HG03025 (cell line): ENCODE measurements around the gene SFMBT2.

Source experiments
- ATAC-seq: cut with Tn5 transposase; IDR thresholded peaks from one replicate; pipeline ENCODE4 v1.9.1; 2021; ENCODE audit warnings: mild to moderate bottlenecking, moderate library complexity; ENCODE audit not compliant: unreplicated experiment, low FRiP score

SFMBT2 gene

GRCh38 chr10:7117806-7118674 lies 292.8 kb downstream of the SFMBT2 start:
- no peak for ATAC-seq

- no peak for ATAC-seq
These were observed 293.5 kb downstream of the SFMBT2 start for GRCh38 chr10:7117177-7117799.

DNA sequence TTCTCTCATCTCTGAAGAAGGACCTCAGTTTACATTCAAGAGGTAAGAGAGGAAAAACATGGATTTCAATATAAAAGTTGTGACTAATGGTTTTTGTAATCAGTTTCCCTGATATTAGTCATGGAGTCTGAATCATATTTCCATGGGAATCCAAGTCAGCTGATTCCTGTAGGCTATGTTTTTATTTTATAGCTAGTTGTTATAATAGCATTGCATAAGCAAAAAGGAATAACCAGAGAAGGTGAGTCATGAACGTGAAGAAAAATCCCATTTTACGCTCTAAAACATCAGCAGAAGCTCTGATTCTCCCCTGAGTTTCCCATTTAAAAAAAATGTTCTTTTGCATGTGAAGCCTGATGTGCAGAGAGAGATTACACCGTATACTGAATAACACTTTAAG lies 299.3 kb downstream of the SFMBT2 start:
- no peak for ATAC-seq

GRCh38 chr10:7111089-7111488 lies 299.7 kb downstream of the SFMBT2 start:
- ATAC-seq: no peak
